HG03135 (cell line): ENCODE data around the gene PARD6G.

ENCODE experiments used
- ATAC-seq: cut with Tn5 transposase; IDR thresholded peaks from one replicate; pipeline ENCODE4 v1.9.1; 2021; ENCODE audit warnings: mild to moderate bottlenecking, moderate library complexity; ENCODE audit not compliant: unreplicated experiment

The PARD6G gene

DNA sequence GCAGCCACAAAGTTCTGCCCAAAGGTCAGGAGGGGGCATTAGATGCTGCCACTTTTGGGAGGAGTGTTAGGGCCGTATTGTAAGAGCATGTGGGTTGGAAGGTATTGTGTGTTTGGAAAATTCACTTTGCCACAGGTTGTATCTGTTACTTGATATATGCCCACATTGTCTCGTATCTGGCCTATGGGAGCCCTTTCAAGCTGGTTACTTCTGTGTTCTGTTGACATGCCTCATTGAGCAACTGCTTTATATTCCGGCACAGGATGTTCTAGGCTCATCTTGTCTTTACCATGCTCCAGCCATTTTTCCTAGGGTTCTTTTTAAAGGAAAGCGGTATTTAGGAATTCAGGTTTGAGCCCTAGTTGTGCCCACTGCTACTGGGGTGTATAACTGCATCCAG is 132.3 kb downstream of the PARD6G start:
- no peak for ATAC-seq

DNA sequence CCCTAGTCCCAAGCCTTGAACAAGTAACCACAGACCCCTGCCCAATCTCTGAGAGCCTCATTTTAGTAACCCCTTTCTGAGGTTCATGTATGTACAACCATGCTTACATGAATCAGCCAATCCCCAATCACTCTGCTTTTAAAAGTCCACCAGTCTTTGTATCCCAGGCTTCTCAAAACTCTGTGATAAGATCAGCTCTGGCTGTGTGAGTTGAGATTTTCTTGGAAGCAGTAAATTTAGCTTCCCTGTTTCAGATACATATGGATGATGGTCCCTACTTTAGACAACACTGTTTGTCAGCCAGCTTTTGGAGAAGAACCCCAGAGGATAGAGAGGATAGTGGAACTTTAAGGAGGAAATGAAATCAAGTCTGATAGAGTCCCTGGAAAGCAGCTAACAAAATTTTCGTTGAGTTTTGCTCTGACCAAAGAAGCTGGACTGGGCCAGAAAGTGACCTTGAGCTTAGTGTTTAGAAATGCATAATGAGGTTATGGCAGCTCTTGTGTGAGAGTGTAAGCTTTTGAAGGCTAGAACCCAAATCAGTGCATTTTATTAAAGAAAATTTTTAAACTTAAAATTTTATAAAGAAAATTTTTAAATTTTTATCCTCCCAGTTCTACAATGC is 134.6 kb downstream of the PARD6G start:
- ATAC-seq = no peak

DNA sequence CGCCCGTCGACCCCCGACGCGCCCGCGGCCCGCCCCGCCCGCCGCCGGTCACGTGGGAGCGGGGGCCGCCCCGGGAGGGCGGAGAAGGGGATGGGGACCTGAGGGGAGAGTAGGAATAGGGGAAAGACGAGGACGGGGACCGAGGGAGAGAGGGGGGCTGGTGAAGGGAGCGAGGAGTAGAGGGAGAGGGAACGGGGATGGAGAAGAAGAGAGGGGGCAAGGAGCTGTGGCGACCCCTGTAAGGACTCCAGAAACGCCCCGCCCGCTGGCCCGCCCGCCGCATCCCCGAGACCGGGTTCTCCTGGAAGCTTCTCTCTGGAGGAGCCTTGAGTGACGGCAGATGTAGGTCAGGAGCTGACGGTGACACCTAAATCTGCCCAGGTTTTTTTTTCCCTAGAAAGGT is 137.6 kb downstream of the PARD6G start:
- peak; percentile 20 for ATAC-seq

DNA sequence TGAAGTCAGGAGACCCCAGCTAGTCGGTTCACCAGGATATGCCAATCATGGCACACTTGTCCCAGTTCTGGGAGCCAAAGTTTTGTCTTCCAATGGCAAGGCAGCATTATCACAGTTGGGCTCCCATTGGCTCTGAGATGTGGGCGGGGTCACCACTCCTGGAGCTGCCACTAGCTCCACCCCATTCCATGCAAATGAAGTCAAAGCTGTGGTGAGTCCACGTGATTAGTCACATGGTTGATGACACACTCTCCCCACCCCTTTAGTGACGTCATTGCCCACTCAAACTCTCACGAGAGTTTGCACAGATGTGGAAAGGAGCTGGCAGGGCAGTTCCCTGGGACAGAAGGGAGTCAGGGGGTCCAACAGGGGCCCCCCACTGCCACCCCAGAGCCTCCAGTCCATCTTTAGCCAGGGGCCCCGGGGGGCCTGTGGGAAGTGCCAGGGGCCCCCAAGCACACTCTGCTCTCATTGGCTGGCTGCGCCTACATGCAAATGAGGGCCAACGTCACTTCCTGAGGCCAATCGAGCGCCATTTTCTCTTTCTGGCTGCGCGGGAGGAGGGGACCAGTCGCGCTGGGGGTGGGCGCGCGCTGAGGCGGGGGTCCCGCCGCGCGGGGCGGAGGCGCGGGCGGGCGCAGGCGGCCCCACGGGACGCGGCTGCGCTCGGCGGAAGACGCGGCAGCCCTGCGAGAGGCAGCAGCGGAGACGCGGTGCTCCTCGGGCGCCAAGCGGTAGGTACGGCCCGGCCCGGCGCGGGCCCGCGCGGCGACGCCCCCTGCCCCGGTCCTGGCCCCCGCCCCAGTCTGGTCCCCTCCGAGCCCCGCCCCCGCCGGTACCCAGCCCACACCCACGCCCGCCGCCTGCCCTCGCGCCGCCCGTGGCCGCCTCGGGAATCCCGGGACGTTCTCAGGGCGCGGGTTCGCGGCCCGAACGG is 138.3 kb downstream of the PARD6G start, which contains the start of gene ADNP2:
Gene ADNP2 (plus strand): TSS at position 524 of the 937 bp plus-strand sequence. CDS start 8,281 bp downstream, outside the sequence.
- ATAC-seq = peak; percentile 67

- no peak for ATAC-seq
Observed at GRCh38 chr18:80108121-80108536, 139.2 kb downstream of the PARD6G start.

DNA sequence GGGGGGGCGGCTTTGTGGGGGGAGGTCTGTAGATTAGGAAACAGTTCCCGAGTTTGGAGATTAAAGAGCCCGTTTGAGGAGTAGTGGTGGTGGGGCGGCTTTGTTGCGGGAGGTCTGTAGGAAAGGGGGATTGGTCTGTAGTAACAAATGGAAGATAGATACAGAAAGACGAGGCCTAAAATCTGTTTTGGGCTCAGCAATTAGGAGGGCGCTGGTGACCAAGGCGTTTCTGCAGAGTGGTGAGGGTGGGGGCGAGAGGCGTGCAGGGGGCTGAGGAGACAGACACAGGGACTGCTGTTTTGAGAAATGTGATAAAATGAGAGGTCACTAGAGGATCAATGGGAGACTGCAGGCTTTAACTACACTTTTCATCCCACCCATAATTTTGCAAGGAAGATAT is 139.9 kb downstream of the PARD6G start:
- ATAC-seq = no peak
